ES-I3 (cell line): ENCODE data around the gene CAMK1.

Source experiments
- H3K36me3 ChIP-seq: 2 replicates; pipeline ENCODE4 v1.6.1; 2013; ENCODE audit warnings: mild to moderate bottlenecking, low read length, control low read depth, moderate library complexity; ENCODE audit not compliant: insufficient read depth
- H3K4me1 ChIP-seq: 2 replicates; pipeline ENCODE4 v1.6.1; 2013; ENCODE audit warnings: mild to moderate bottlenecking, control low read depth, low read length; ENCODE audit not compliant: insufficient read depth
- H3K9ac ChIP-seq: 2 replicates; pipeline ENCODE4 v1.6.1; 2013; ENCODE audit warnings: low read depth, mild to moderate bottlenecking, low read length, moderate library complexity
- H3K9me3 ChIP-seq: 2 replicates; pipeline ENCODE4 v1.6.1; 2013; ENCODE audit warnings: mild to moderate bottlenecking, low read length, moderate library complexity; ENCODE audit not compliant: control insufficient read depth, insufficient read depth

Gene CAMK1

GRCh38 chr3:9769426-9770275 is at the start of gene CAMK1:
Gene CAMK1, minus strand, starts transcription at chr3:9769947. Its CDS starts 2,198 bp downstream, at chr3:9767749.
- peaks cover 4% of the 10 kb centered on the region for H3K4me1 ChIP-seq
- peak within 1 kb of the TSS; percentile 59; the same call in 1 of the 2 replicates for H3K9ac ChIP-seq
- no peaks in the 10 kb centered on the region for H3K9me3 ChIP-seq
- no peaks in the 10 kb centered on the region for H3K36me3 ChIP-seq

- H3K9me3 ChIP-seq: no peaks in the 10 kb centered on the region
- no peaks in the 10 kb centered on the region for H3K36me3 ChIP-seq
- H3K9ac ChIP-seq: no peak overlapping the region
- H3K4me1 ChIP-seq: no peaks in the 10 kb centered on the region
These were observed 49.1 kb upstream of the CAMK1 start for GRCh38 chr3:9818666-9819335.

- H3K36me3 ChIP-seq: no peaks in the 10 kb centered on the region
- H3K9me3 ChIP-seq: no peaks in the 10 kb centered on the region
- no peaks in the 10 kb centered on the region for H3K4me1 ChIP-seq
- H3K9ac ChIP-seq: no peak overlapping the region
These were observed 47.7 kb upstream of the CAMK1 start for GRCh38 chr3:9817436-9817835.

- Histone ChIP-seq H3K9me3 (no peaks in the 10 kb centered on the region), H3K9ac (no peak overlapping the region), H3K4me1 (no peaks in the 10 kb centered on the region), H3K36me3 (no peaks in the 10 kb centered on the region)
These were observed 46.2 kb upstream of the CAMK1 start for GRCh38 chr3:9815986-9816385.

GRCh38 chr3:9812870-9813483 is 43.2 kb upstream of the CAMK1 start:
- no peaks in the 10 kb centered on the region for H3K36me3 ChIP-seq
- H3K4me1 ChIP-seq: peaks cover 6% of the 10 kb centered on the region; the same call in 1 of the 2 replicates
- H3K9ac ChIP-seq: no peak overlapping the region
- no peaks in the 10 kb centered on the region for H3K9me3 ChIP-seq

GRCh38 chr3:9810846-9811245 is 41.1 kb upstream of the CAMK1 start:
- H3K9ac ChIP-seq: peak overlapping the region; percentile 60; the same call in 1 of the 2 replicates

GRCh38 chr3:9810433-9810770 is 40.7 kb upstream of the CAMK1 start:
- Histone ChIP-seq H3K4me1 (peaks cover 6% of the 10 kb centered on the region; the same call in 1 of the 2 replicates), H3K9me3 (no peaks in the 10 kb centered on the region), H3K36me3 (peaks cover 6% of the 10 kb centered on the region), H3K9ac (peak overlapping the region; percentile 60)

More at GRCh38 chr3:9810846-9811245, 41.1 kb upstream of the CAMK1 start:
- Histone ChIP-seq H3K36me3 (peaks cover 2% of the 10 kb centered on the region), H3K9me3 (no peaks in the 10 kb centered on the region), H3K4me1 (peaks cover 6% of the 10 kb centered on the region; the same call in 1 of the 2 replicates)

- Histone ChIP-seq H3K9ac (peak within 1 kb of the TSS; percentile 60), H3K36me3 (peaks cover 12% of the 10 kb centered on the region)
These were observed 40.1 kb upstream of the CAMK1 start, which contains the start of gene TTLL3 for GRCh38 chr3:9809615-9810432. Gene TTLL3, plus strand, starts transcription at chr3:9810262. Its CDS starts 400 bp downstream, at chr3:9810662.

GRCh38 chr3:9809239-9809614 is 39.5 kb upstream of the CAMK1 start:
- H3K9me3 ChIP-seq: no peaks in the 10 kb centered on the region
- H3K9ac ChIP-seq: peak overlapping the region; percentile 60; the same call in 1 of the 2 replicates
- H3K36me3 ChIP-seq: peaks cover 18% of the 10 kb centered on the region
- peaks cover 6% of the 10 kb centered on the region; the same call in 1 of the 2 replicates for H3K4me1 ChIP-seq

More at GRCh38 chr3:9809615-9810432, 40.1 kb upstream of the CAMK1 start, which contains the start of gene TTLL3:
- Histone ChIP-seq H3K9me3 (no peaks in the 10 kb centered on the region), H3K4me1 (peaks cover 6% of the 10 kb centered on the region; the same call in 1 of the 2 replicates)

GRCh38 chr3:9808345-9809037 is 38.7 kb upstream of the CAMK1 start:
- H3K4me1 ChIP-seq: peaks cover 6% of the 10 kb centered on the region; the same call in 1 of the 2 replicates
- no peaks in the 10 kb centered on the region for H3K9me3 ChIP-seq
- peaks cover 20% of the 10 kb centered on the region for H3K36me3 ChIP-seq
- no peak overlapping the region for H3K9ac ChIP-seq

GRCh38 chr3:9807981-9808344 is 38.2 kb upstream of the CAMK1 start:
- Histone ChIP-seq H3K36me3 (peaks cover 24% of the 10 kb centered on the region), H3K9me3 (no peaks in the 10 kb centered on the region), H3K4me1 (peaks cover 6% of the 10 kb centered on the region; the same call in 1 of the 2 replicates), H3K9ac (no peak overlapping the region)

GRCh38 chr3:9806688-9807589 is 37.2 kb upstream of the CAMK1 start:
- H3K9ac ChIP-seq: no peak overlapping the region
- H3K36me3 ChIP-seq: peaks cover 24% of the 10 kb centered on the region
- H3K9me3 ChIP-seq: no peaks in the 10 kb centered on the region
- peaks cover 6% of the 10 kb centered on the region; the same call in 1 of the 2 replicates for H3K4me1 ChIP-seq
